Activated gamma-delta T cell treated with Interleukin-2 at 50 U/mL for 16 hours (primary cell): Measurements from ENCODE around the gene TEAD1.

ENCODE experiments used
- DNase-seq: peaks from one replicate; pipeline ENCODE4 v3.0.0-alpha.2; 2020

TEAD1 gene

DNA sequence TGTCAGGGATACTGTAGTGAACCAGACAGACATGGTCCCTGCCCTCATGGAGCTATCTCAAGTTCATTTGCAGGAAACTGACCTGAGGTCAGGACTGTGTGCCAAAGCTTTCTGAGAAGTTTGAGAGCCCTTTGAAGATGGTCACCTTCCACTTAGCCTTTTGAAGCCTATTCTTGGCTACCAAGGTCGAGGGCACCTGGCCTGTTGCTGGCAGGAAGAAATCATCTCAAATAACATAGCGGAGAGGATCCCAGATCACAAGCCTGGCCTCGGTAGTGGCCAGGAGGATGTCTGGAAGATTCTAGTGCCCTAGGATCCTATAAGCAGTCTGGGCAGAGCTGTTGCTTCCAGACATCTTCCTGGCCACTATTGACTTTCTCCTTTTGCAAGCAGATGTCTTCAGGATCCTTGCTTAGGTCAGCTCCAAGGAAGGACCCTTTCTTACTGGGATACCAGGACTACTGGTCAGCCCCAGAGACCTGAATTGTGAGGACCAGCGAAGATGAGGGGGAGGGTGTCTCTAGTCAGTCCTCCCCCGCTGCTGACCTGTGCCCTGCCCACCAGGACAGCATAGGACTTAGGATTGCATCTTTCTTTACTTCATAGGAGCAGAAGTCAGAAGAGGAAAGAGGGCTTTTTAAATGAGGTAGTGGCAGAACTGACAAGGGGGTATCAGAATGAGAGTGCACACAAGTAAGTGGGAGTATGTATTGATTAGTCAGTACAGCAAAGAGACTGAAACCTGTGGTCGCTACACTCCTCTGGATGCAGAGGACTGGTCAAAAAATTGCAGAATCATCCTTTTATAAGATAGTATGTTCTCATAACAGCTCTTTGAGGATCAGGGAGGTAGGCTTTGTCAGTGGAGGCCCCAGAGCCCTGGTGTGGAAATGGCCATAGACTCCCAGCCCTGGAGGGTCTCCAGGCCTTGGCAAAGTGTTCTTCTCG is 94.8 kb downstream of the TEAD1 start:
- no peak for DNase-seq

DNA sequence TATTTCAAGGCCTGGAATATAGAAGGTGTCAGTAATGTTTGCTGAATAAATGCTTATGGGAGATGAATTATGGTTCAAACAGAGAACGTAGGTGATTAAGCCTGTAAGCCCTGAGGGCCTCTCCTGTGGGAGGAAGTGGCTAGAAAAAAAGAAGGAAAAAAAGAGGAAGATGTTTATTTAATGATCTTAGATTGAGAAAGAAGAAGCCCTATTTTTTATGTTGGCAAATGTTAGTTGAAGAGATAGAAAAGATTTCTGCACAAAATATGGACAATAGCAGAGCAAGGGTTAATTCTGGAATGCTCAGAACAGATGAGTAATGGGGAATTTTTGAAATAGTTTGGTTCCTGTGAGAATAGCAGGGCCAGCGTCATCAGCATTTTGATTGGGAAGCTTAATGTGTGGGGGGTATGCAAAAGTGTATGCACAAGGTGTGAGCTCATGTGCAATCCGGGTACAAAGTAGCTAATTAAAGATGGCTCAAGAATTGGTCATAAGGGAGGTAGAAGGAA is 95.7 kb downstream of the TEAD1 start:
- DNase-seq: no peak

DNA sequence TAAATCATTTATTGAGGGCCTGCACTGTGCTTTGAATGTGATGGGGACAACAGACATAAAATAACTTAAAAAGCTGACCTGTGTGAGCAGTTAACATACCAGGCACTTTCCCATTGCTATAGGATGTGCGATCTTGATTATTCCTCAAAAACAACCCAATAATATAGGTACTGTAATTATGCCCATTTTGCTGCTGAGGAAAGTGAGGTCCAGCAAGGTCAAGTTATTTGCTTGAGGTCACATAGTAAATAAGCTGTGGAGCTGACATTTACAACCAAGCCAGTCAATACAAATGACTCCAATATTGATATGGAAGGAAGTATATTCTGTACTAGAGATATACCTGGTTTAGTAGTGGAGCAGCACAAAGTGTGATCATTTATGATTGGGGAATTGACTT is 96.2 kb downstream of the TEAD1 start:
- DNase-seq: no peak

- no peak for DNase-seq
Measured at GRCh38 chr11:12770966-12771597, 96.9 kb downstream of the TEAD1 start.

GRCh38 chr11:12771875-12772274 is 97.7 kb downstream of the TEAD1 start:
- no peak for DNase-seq

DNA sequence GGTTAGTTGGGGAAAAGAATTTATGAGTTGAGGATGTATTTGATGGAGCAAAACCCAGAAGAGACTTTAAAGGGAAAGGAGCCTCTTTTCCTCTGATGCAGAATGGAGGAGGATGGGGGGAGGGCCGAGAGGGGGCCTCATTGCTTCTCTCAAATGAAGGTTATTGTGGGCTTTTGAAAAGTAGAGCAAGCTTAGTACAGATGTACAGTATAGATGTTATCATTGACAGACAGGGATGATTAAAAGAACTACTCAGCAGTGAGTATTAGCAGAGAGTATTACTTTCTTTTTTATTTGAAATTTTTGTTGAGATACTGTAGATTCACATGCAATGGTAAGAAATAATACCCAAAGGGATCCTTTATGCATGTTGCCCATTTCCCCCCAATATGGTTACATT is 98.1 kb downstream of the TEAD1 start:
- no peak for DNase-seq

DNA sequence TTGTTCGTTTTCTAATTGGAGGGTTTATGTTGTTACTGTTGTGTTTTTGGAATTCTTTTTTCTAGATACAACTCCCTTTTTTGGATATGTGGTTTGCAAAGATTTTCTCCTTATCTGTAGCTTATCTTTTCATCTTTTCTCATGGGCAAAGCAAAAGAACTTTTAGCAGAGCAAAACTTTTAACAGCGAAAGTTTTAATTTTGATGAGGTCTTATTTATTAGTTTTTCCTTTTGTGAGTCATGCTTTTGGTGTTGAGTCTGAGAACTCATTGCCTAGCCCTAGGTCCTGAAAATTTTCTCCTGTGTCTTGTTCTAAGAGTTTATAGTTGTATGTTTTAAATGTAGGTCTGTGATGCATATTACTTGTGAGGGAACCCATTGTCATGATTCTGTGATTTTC is 99.4 kb downstream of the TEAD1 start:
- DNase-seq: no peak

DNA sequence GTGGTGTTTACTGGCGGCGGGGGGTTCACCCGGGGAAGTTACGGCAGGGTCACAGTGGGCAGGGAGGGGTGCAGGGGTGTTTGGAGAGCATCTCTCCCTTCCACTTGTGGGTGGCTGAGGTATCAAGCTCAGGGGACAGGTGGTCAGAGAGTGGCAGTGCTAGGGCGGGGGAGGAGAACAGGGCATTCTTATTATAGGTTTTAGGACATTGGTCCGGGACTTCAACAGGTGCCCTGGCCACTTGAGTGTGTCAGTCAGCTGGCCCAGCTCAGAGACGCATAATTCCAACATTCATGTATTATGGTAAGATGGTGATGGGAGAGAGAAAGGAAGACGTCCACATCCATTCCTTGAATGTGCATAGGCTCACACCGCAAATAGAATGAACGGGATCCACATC is 101.7 kb downstream of the TEAD1 start:
- DNase-seq: no peak

- DNase-seq: no peak
Measured at GRCh38 chr11:12777208-12777874, 103.1 kb downstream of the TEAD1 start.

GRCh38 chr11:12778240-12778905 is 104.2 kb downstream of the TEAD1 start:
- DNase-seq: no peak

GRCh38 chr11:12783765-12784164 is 109.5 kb downstream of the TEAD1 start:
- no peak for DNase-seq

DNA sequence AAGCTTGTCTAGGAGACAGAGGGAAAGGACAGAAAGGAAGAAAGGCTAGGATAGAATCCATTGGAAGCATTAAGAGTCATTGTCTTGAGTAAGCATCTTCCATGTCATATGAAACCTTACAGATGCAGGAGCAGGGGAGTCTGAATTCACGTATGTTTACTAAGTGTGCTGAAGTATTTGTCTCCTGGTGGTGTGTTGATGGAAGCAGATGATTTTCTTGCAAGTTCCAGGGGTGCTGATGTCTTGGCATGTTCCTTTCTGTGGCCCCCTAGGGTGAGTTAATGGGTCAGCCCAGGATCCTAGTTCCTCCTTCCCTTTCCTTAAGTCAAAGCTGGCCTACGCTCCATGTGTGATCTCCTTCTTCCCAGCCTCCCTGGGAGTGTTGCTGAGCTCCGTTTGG is 110.2 kb downstream of the TEAD1 start:
- DNase-seq: no peak

- no peak for DNase-seq
Measured at GRCh38 chr11:12784987-12785386, 110.8 kb downstream of the TEAD1 start.

DNA sequence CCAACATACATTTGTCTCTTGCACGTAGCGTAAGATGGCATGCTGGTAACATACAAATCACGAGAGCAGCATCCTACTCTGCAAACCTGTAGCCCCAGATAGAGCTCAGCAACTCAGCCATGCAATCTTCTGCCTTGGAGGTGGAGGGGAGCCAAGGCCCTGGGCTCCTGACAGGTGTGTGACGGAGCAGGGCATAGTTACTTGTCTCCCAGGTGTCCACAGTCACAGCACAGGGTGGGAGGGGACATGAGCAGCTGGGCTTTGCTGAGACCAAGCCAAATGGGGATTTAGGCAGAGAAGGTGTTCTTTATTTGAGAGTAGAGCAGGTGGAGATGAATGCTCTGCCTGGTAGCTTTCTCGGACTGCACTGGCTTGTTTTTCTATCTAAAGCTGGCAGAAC is 111.7 kb downstream of the TEAD1 start:
- DNase-seq: no peak

GRCh38 chr11:12786450-12786849 is 112.2 kb downstream of the TEAD1 start:
- DNase-seq: no peak

DNA sequence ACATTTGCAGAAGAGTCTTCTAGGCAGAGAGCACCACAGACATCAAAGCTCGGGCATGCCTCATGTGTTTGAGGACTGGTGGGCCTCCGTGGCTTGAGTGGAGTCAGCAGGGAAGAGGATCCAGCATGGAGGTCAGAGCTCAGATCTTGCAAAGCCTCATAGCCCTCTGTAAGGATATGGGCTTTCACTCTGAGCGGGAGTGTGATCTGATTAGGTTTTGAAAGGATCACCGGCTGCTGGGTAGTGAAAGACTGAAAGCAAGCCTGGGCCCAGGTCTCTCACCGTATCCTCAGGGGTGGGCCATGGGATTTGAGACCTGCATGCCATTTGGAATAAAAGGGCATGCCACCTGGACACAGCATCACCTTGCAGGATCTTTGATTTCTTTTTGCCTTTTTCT is 112.7 kb downstream of the TEAD1 start:
- DNase-seq: no peak

- DNase-seq: no peak
Measured at GRCh38 chr11:12787847-12788246, 113.6 kb downstream of the TEAD1 start.

DNA sequence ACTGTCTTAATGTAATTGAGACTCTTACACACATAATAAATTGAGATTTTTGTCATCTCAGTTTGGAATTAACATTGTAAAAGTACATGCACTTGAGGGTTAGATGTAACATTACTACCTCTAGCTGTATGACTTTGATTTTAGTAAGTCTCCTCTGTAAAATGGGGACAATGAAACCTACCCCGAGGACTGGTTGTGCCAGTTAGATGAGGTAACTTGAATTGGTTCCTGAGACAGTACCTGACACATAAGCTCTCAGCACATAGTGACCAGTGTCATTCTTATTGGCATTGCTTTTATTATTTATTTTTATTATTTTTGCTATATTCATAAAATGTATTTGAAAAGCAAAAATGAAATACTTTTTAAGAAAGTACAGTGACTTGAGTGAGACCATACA is 114.8 kb downstream of the TEAD1 start:
- DNase-seq: no peak

DNA sequence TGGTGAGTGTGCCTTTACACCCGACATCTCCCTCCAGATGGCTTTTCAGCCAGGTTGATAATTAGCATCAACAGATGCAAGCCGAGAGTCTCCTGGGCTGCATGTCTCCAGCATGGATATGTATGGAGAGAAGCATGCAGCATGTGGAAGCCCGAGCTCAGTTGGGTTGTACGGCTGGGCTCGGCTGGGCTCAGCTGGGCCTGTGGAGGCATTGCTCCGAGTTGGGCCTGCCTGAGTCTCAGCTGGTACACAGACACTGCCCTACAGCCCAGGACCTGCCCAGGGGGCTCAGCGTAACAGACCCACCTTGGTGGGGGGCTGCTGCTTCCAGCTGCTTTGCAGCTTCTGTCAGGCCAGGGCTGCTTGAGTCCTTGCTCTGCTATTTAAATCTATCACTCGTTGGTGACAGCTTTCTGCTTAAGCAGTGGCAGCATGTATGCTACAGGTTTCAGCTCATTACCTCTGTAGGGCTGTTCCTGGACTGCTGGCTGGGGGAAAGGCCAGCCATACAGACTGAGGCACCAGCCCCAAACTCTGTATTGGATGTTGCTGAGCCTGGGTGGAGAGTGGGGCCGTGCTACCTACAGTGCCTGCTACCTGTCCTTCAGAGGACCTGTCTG is 115.5 kb downstream of the TEAD1 start:
- DNase-seq: no peak

- DNase-seq: no peak
Measured at GRCh38 chr11:12790861-12791616, 116.8 kb downstream of the TEAD1 start.

- no peak for DNase-seq
Measured at GRCh38 chr11:12792018-12792417, 117.8 kb downstream of the TEAD1 start.

DNA sequence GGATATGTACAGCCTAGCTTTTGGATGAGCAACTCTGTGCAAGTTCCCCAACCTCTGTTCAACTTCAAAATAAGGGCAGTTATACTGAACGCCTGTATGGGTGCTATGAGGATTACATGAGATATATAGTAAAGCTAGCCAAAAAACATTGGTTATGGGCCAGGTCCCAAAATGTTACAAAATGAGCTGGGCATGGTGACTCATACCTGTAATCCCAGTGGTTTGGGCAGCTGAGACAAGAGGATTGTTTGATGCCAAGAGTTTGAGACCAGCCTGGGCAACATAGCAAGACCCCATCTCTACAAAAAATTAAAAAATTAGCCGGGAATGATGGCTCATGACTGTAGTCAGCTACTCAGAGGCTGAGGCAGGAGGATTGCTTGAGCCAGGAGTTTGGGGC is 118.4 kb downstream of the TEAD1 start:
- no peak for DNase-seq
